Panc1 (cell line): Measurements from ENCODE around the gene CHMP1A.

Source experiments
- CTCF ChIP-seq: fragments of 450-650 bp; IDR thresholded peaks from 2 replicates; pipeline ENCODE4 v1.5.1; 2017; ENCODE audit warnings: mild to moderate bottlenecking
- POLR2AphosphoS5 ChIP-seq: IDR thresholded peaks from 2 replicates; pipeline ENCODE4 v1.6.1; 2012; ENCODE audit warnings: mild to moderate bottlenecking, low read depth, low read length, moderate library complexity
- REST ChIP-seq, 2 experiments: IDR thresholded peaks; 2 replicates each; pipeline ENCODE4 v1.6.1; 2011 to 2012; ENCODE audit warnings: low read depth in 2 of 2, control low read depth in 1 of 2, low read length in 1 of 2, mild to moderate bottlenecking in 1 of 2, moderate library complexity in 1 of 2; ENCODE audit not compliant: insufficient read depth in 1 of 2
- SIN3A ChIP-seq: IDR thresholded peaks from 2 replicates; pipeline ENCODE4 v1.6.1; 2012; ENCODE audit warnings: low read depth, mild to moderate bottlenecking, low read length, moderate library complexity, borderline replicate concordance; ENCODE audit not compliant: insufficient read depth
- TCF7L2 ChIP-seq: IDR thresholded peaks from 2 replicates; pipeline ENCODE4 v1.6.1; 2011; ENCODE audit warnings: mild to moderate bottlenecking, low read depth, low read length, inconsistent platforms

- TF ChIP-seq CTCF (no peak), REST (IDR thresholded peaks at IDR 0.05; ENCODE audit: insufficient read depth in 1 of 2, low read depth in 2 of 2, low read length in 1 of 2) (no peak), POLR2AphosphoS5 (no peak), SIN3A (no peak), TCF7L2 (no peak)
These were observed 34.6 kb upstream of the CHMP1A start for GRCh38 chr16:89691986-89692569.
